ENCODE data around the gene SBF2. TPM values are rescaled to one million over a fixed set of nuclear protein-coding genes. Genes with fewer than 3 reads are reported as not detected.

The SBF2 gene
- total and polyA plus RNA-seq, 9 of the 15 experiments (the other 6 are each of a cell fraction or from before 2014, with no cell fraction given): 0.80 to 9.5 (median 5.0) TPM

DNA sequence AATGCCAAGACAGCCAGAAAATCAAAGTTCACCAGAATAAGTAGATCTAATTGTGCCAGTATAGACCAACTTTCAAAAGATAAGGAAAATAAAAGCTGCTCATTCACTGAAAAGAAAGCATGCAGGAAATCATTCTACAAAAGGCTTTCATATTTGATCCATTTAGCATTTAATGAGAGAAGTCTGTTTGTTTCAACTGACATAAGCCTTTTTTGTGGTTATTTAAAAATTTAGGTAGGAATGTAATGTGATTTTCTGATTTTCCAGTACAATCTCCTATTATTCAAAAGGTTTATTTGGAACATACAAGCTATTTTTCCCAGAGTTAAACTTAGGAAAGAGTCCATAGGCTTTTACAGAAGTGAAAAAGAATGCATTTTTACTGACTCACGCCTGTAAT, 92.7 kb downstream of the SBF2 start:
- H3K9ac ChIP-seq (ENCODE audit: insufficient read depth in 1 of 2, low read depth in 2 of 2, low read length in 2 of 2): no peak overlapping the region
- BruUV-seq (replicated peaks): no TSS peak
- H3K4me1 ChIP-seq (replicated peaks in 1 of 2; ENCODE audit: control insufficient read depth in 2 of 2, insufficient read depth in 2 of 2, low read length in 2 of 2): no peaks in the 10 kb centered on the region
- TF ChIP-seq MBD2 (IDR thresholded peaks at IDR 0.05; ENCODE audit: borderline replicate concordance, low read depth): no peak
- no peak for TF ChIP-seq ZNF75A (CRISPR knock-in tag; IDR thresholded peaks at IDR 0.05)
- no peak for TF ChIP-seq ZC3H11A (IDR thresholded peaks at IDR 0.05; ENCODE audit: low read depth, low read length)
- no peak for TF ChIP-seq ZC3H8 (IDR thresholded peaks at IDR 0.05)
- TF ChIP-seq KLF16 (IDR thresholded peaks at IDR 0.05): no peak
- TF ChIP-seq STAT5B (CRISPR knock-in tag; IDR thresholded peaks at IDR 0.05): no peak
- no peak for TF ChIP-seq ZNF121 (CRISPR knock-in tag; conservative IDR thresholded peaks at IDR 0.05)
- TF ChIP-seq ETV1 (tag; conservative IDR thresholded peaks at IDR 0.05; ENCODE audit: low read depth): no peak
- POLR2A ChIA-PET: interaction anchor here (0.6 kb wide), 1 partner anchor 534 kb away, joined by 3 read pairs; no protein-coding TSS in a partner anchor
- H2AFZ ChIP-seq (ENCODE audit: low read depth, low read length): no peak overlapping the region
- FAIRE-seq (no peak), ATAC-seq (no peak), DNase-seq (ENCODE audit: extremely low read depth in 1 of 4, low spot score in 3 of 4) (no peak)
- in situ Hi-C loops (cut with MboI) (loop anchor here (25.0 kb wide), 1 partner anchor 536 kb away; no protein-coding TSS in a partner anchor), intact Hi-C loops (cut with micrococcal nuclease) (loop anchor here (10.0 kb wide), 1 partner anchor 447 kb away; no protein-coding TSS in a partner anchor)
- no peak overlapping the region for H3K27ac ChIP-seq (ENCODE audit: extremely low read depth, low read depth, low read length)
- no peaks in the 10 kb centered on the region for H4K20me1 ChIP-seq (replicated peaks; ENCODE audit: control insufficient read depth, insufficient read depth, low read length)
- H3K4me2 ChIP-seq (ENCODE audit: insufficient read depth, low read length): no peak overlapping the region
- H3K27me3 ChIP-seq (ENCODE audit: control insufficient read depth in 2 of 2, insufficient read depth in 2 of 2, low read length in 2 of 2): no peaks in the 10 kb centered on the region
- 0% methylated on average over 1 of the region's 1 CpG for WGBS (ENCODE audit: insufficient coverage, low coverage, missing lambda C conversion rate)
- H3K9me3 ChIP-seq (replicated peaks; ENCODE audit: control insufficient read depth, insufficient read depth, low read depth, low read length): no peaks in the 10 kb centered on the region; the same call in 1 of the 2 replicates
- CTCF ChIA-PET (ENCODE audit: low intra/inter-chr PET ratio): no interaction called here
- H3K79me2 ChIP-seq (ENCODE audit: control insufficient read depth, insufficient read depth, low read length): no peaks in the 10 kb centered on the region
- H3K9me1 ChIP-seq (ENCODE audit: control insufficient read depth, insufficient read depth, low read length): no peaks in the 10 kb centered on the region
- H3K36me3 ChIP-seq (ENCODE audit: control insufficient read depth, insufficient read depth, low read length): no peaks in the 10 kb centered on the region
- no peak overlapping the region for H3K4me3 ChIP-seq

DNA sequence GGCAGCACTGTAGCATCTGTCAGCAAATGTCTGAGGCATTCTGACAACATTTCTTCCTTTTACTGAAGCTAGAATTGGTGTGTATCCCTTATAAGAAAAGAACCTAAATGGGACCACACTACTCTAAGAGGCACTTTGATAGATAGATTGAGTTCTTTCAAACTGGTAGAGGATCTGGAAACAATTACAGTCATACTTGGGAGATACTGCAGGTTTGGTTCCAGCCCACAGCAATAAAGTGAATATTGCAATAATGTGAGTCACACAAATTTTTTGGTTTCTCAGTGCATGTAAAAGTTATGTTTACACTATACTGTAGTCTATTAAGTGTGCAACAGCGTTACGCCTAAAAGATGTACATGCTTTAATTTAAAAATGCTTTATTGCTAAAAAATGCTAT, 96.9 kb downstream of the SBF2 start:
- no peak for FAIRE-seq
- ChIA-PET POLR2A (no interaction called here), CTCF (ENCODE audit: low intra/inter-chr PET ratio) (no interaction called here)
- no TSS peak for BruUV-seq (replicated peaks)
- Histone ChIP-seq H3K9me3 (replicated peaks; ENCODE audit: control insufficient read depth, insufficient read depth, low read depth, low read length) (no peaks in the 10 kb centered on the region), H3K27me3 (ENCODE audit: control insufficient read depth in 2 of 2, insufficient read depth in 2 of 2, low read length in 2 of 2) (no peaks in the 10 kb centered on the region; a peak in 1 of 5 replicates), H2AFZ (ENCODE audit: low read depth, low read length) (no peak overlapping the region), H3K4me3 (no peak overlapping the region), H3K4me1 (replicated peaks in 1 of 2; ENCODE audit: control insufficient read depth in 2 of 2, insufficient read depth in 2 of 2, low read length in 2 of 2) (no peaks in the 10 kb centered on the region), H3K4me2 (ENCODE audit: insufficient read depth, low read length) (no peak overlapping the region), H3K27ac (ENCODE audit: extremely low read depth, low read depth, low read length) (no peak overlapping the region), H4K20me1 (replicated peaks; ENCODE audit: control insufficient read depth, insufficient read depth, low read length) (no peaks in the 10 kb centered on the region), H3K79me2 (ENCODE audit: control insufficient read depth, insufficient read depth, low read length) (no peaks in the 10 kb centered on the region), H3K9me1 (ENCODE audit: control insufficient read depth, insufficient read depth, low read length) (no peaks in the 10 kb centered on the region), H3K36me3 (ENCODE audit: control insufficient read depth, insufficient read depth, low read length) (no peaks in the 10 kb centered on the region), H3K9ac (ENCODE audit: insufficient read depth in 1 of 2, low read depth in 2 of 2, low read length in 2 of 2) (no peak overlapping the region)
- no peak for DNase-seq (ENCODE audit: extremely low read depth in 1 of 4, low spot score in 3 of 4)
- intact Hi-C loops (cut with micrococcal nuclease) (no loop called here), in situ Hi-C loops (cut with MboI) (no loop called here)
- no peak for ATAC-seq
- 22% methylated on average over 2 of the region's 2 CpGs for WGBS (ENCODE audit: insufficient coverage, low coverage, missing lambda C conversion rate)
- TF ChIP-seq PHB2 (IDR thresholded peaks at IDR 0.05; ENCODE audit: low read depth): no peak
- TF ChIP-seq TSC22D4 (tag; IDR thresholded peaks at IDR 0.05): no peak
- no peak for TF ChIP-seq SP1 (CRISPR knock-in tag; IDR thresholded peaks at IDR 0.05)
- TF ChIP-seq SLC30A9 (CRISPR knock-in tag; IDR thresholded peaks at IDR 0.05): no peak
- no peak for TF ChIP-seq MEF2D (tag; conservative IDR thresholded peaks at IDR 0.05; ENCODE audit: low read depth)
- no peak for TF ChIP-seq ZFPM2 (CRISPR knock-in tag; IDR thresholded peaks at IDR 0.05)
- TF ChIP-seq ZNF449 (CRISPR knock-in tag; IDR thresholded peaks at IDR 0.05): no peak
- TF ChIP-seq KLF6 (CRISPR knock-in tag; IDR thresholded peaks at IDR 0.05; ENCODE audit: borderline replicate concordance): no peak
- TF ChIP-seq, protein P1, sequence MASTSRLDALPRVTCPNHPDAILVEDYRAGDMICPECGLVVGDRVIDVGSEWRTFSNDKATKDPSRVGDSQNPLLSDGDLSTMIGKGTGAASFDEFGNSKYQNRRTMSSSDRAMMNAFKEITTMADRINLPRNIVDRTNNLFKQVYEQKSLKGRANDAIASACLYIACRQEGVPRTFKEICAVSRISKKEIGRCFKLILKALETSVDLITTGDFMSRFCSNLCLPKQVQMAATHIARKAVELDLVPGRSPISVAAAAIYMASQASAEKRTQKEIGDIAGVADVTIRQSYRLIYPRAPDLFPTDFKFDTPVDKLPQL (IDR thresholded peaks at IDR 0.05; ENCODE audit: extremely low read depth, insufficient read length): no peak
